HepG2 (cell line): ENCODE results near the gene BARX2. TPM values are rescaled to one million over a fixed set of nuclear protein-coding genes. Genes with fewer than 3 reads are reported as not detected.

Experiments used
- ATAC-seq: fragments of 200-7000 bp; cut with Tn5 transposase; 3 replicates; pipeline ENCODE4 v1.9.1; 2020; ENCODE audit warnings: mild to moderate bottlenecking, moderate library complexity
- BruUV-seq: library from RNA; stranded (reverse); fragments of 400-500 nt; replicated peaks from 2 replicates; lab custom pipeline; 2021; lab: Mats Ljungman, UMichigan
- CTCF ChIA-PET: fragments of 300-600 bp; formaldehyde crosslinking; extraction: SDS; loops from one replicate; lab custom pipeline; 2021; ENCODE audit warnings: low total read pairs, inconsistent platforms, low intra/inter-chr PET ratio; lab: Yijun Ruan, JAX
- POLR2A ChIA-PET: fragments of 350-600 bp; sonication (Branson Sonifier 250); formaldehyde crosslinking; loops from one replicate; lab custom pipeline; 2020; ENCODE audit warnings: antibody characterized with exemption, inconsistent platforms; lab: Yijun Ruan, JAX
- DNase-seq: peaks from one replicate; pipeline ENCODE4 v3.0.0-alpha.2; 2015; ENCODE audit warnings: low spot score
- FAIRE-seq: peaks from 3 replicates; lab custom pipeline; 2011; peaks lifted over from hg19 to GRCh38; lab: Jason Lieb, UNC
- H2AFZ ChIP-seq: one replicate; pipeline ENCODE4 v1.6.1; 2011; ENCODE audit warnings: low read length, inconsistent platforms
- H3K27ac ChIP-seq: fragments of 300-600 bp; 3 replicates; pipeline ENCODE4 v1.8.0; 2011; ENCODE audit warnings: mixed run types, mild to moderate bottlenecking, mixed read lengths, low read length, inconsistent platforms; ENCODE audit not compliant: insufficient read depth; ENCODE audit errors: extremely low read length
- H3K27me3 ChIP-seq, 2 experiments: fragments of 200-600 bp in 1 of 2; 2 replicates in 1 of 2; 3 replicates in 1 of 2; pipeline versions ENCODE4 v1.6.0 to v1.8.0; 2011; ENCODE audit warnings: low read length in 2 of 2, mild to moderate bottlenecking in 2 of 2, moderate library complexity in 2 of 2, inconsistent platforms in 1 of 2; ENCODE audit not compliant: insufficient read depth in 2 of 2, control insufficient read depth in 1 of 2
- H3K36me3 ChIP-seq, 2 experiments: fragments of 200-600 bp in 1 of 2; replicated peaks in 1 of 2; 2 replicates in 1 of 2; 3 replicates in 1 of 2; pipeline versions ENCODE4 v1.5.1 to v1.8.0; 2011; ENCODE audit warnings: low read length in 2 of 2, inconsistent platforms in 1 of 2; ENCODE audit not compliant: insufficient read depth in 2 of 2, control insufficient read depth in 1 of 2
- H3K4me1 ChIP-seq: 2 replicates; pipeline ENCODE4 v1.5.1; 2012; ENCODE audit warnings: low read length, inconsistent platforms; ENCODE audit not compliant: insufficient read depth
- H3K4me2 ChIP-seq: 2 replicates; pipeline ENCODE4 v1.6.0; 2011; ENCODE audit warnings: low read depth, low read length, inconsistent platforms
- H3K4me3 ChIP-seq, 3 experiments: fragments of 200-600 bp in 1 of 3; sonication (generic), shearing (Covaris generic) in 1 of 3; replicated peaks in 1 of 3; 2 replicates each; pipeline ENCODE4 v1.5.1; 2011 to 2016; ENCODE audit warnings: low read length in 3 of 3, inconsistent platforms in 2 of 3, low read depth in 2 of 3, mild to moderate bottlenecking in 2 of 3, control low read depth in 1 of 3, mixed read lengths in 1 of 3; ENCODE audit not compliant: insufficient read depth in 1 of 3
- H3K79me2 ChIP-seq: one replicate; pipeline ENCODE4 v1.6.1; 2011; ENCODE audit warnings: low read length, inconsistent platforms; ENCODE audit not compliant: insufficient read depth
- H3K9ac ChIP-seq: 2 replicates; pipeline ENCODE4 v1.6.0; 2011; ENCODE audit warnings: mild to moderate bottlenecking, low read depth, low read length, inconsistent platforms; ENCODE audit not compliant: insufficient read depth
- H3K9me3 ChIP-seq: 2 replicates; pipeline ENCODE4 v1.5.1; 2012; ENCODE audit warnings: mild to moderate bottlenecking, low read length
- H4K20me1 ChIP-seq: 2 replicates; pipeline ENCODE4 v1.6.0; 2011; ENCODE audit warnings: inconsistent platforms, mild to moderate bottlenecking, low read length, moderate library complexity; ENCODE audit not compliant: insufficient read depth
- DNMT1 ChIP-seq: sonication (generic); formaldehyde crosslinking; IDR thresholded peaks from 2 replicates; pipeline ENCODE4 v1.5.1; 2020; ENCODE audit warnings: mild to moderate bottlenecking, missing genetic modification reagents
- HOMEZ ChIP-seq: IDR thresholded peaks from 2 replicates; pipeline ENCODE4 v1.6.1; 2016; ENCODE audit warnings: low read depth
- KLF6 ChIP-seq: IDR thresholded peaks from 2 replicates; pipeline ENCODE4 v1.8.0; 2016; ENCODE audit warnings: missing biosample characterization, missing genetic modification reagents
- MEIS1 ChIP-seq: sonication (generic); formaldehyde crosslinking; IDR thresholded peaks from 2 replicates; pipeline ENCODE4 v1.9.0; 2021; ENCODE audit warnings: mild to moderate bottlenecking, missing genetic modification reagents, moderate library complexity, borderline replicate concordance
- NFE2L1 ChIP-seq: sonication (generic); formaldehyde crosslinking; IDR thresholded peaks from 2 replicates; pipeline ENCODE4 v1.4.0; 2020; ENCODE audit warnings: missing genetic modification reagents, mild to moderate bottlenecking, borderline replicate concordance
- ZFP37 ChIP-seq: sonication (generic); formaldehyde crosslinking; IDR thresholded peaks from 2 replicates; pipeline ENCODE4 v1.4.0; 2020; ENCODE audit warnings: missing genetic modification reagents, borderline replicate concordance
- ZNF607 ChIP-seq: sonication (generic); formaldehyde crosslinking; IDR thresholded peaks from 2 replicates; pipeline ENCODE4 v1.5.1; 2020; ENCODE audit warnings: missing genetic modification reagents, mild to moderate bottlenecking, borderline replicate concordance
- ZNF720 ChIP-seq: sonication (generic); formaldehyde crosslinking; IDR thresholded peaks from 2 replicates; pipeline ENCODE4 v1.4.0; 2020; ENCODE audit warnings: missing genetic modification reagents
- ZNF773 ChIP-seq: sonication (generic); formaldehyde crosslinking; IDR thresholded peaks from 2 replicates; pipeline ENCODE4 v1.4.0; 2020; ENCODE audit warnings: missing genetic modification reagents, borderline replicate concordance
- ZSCAN31 ChIP-seq: sonication (generic); formaldehyde crosslinking; IDR thresholded peaks from 2 replicates; pipeline ENCODE4 v1.5.0; 2020; ENCODE audit warnings: low read depth, mild to moderate bottlenecking, missing genetic modification reagents
- WGBS: methylation state at CpG from one replicate; pipeline ENCODE4 v1.1.6; 2017; ENCODE audit warnings: low lambda C conversion rate; 5-methylcytosine and 5-hydroxymethylcytosine counted together
- in situ Hi-C: cut with HindIII; loops from 2 replicates; pipeline ENCODE4 v1.10.0; 2017; ENCODE audit warnings: low pct_unique_long_range_greater_than_20kb; ENCODE audit not compliant: extremely low pct_ligation_motif_present
- intact Hi-C: fragments of 100-400 bp; cut with micrococcal nuclease; formaldehyde crosslinking; loops from one replicate; pipeline ENCODE4 v1.10.0; 2022; ENCODE audit not compliant: unreplicated experiment
- polyA plus RNA-seq, 8 experiments: library from polyadenylated mRNA; depleted of rRNA in 3 of 8; stranded (reverse) in 7 of 8; unstranded in 1 of 8; fragments of >200 nt; fragmentation: Illumina TruSeq in 4 of 8; extraction: Trizol in 4 of 8; gene quantifications; 2 replicates each; pipeline versions ENCODE4 v1.2.1 to v1.2.3, GENCODE V29; 2011 to 2016; ENCODE audit warnings: low read depth in 4 of 8, missing spikeins in 1 of 8, mixed read lengths in 1 of 8; ENCODE audit not compliant: insufficient read depth in 1 of 8
- total RNA-seq, 5 experiments: library from RNA; depleted of rRNA; stranded (reverse); fragments of >200 nt; fragmentation: Illumina TruSeq; extraction: Trizol; gene quantifications; 2 replicates each; pipeline ENCODE4 v1.2.3, GENCODE V29; 2016; ENCODE audit warnings: low read depth in 1 of 5
- TF ChIP-seq, protein P1 (sequence below), 2 experiments: sonication (generic) in 1 of 2; formaldehyde crosslinking in 1 of 2; IDR thresholded peaks; 2 replicates each; pipeline versions ENCODE4 v1.6.1 to v1.9.0; 2014 to 2022; ENCODE audit warnings: antibody characterized with exemption in 1 of 2, borderline replicate concordance in 1 of 2, inconsistent platforms in 1 of 2, low read depth in 1 of 2, missing genetic modification reagents in 1 of 2
- TF ChIP-seq, protein P2 (sequence below): sonication (generic); formaldehyde crosslinking; IDR thresholded peaks from 2 replicates; pipeline ENCODE4 v1.4.0; 2020; ENCODE audit warnings: missing genetic modification reagents, borderline replicate concordance

Gene BARX2
- total and polyA plus RNA-seq, 2 of the 13 experiments (the other 11 are each of a cell fraction or from before 2014, with no cell fraction given): not detected

DNA sequence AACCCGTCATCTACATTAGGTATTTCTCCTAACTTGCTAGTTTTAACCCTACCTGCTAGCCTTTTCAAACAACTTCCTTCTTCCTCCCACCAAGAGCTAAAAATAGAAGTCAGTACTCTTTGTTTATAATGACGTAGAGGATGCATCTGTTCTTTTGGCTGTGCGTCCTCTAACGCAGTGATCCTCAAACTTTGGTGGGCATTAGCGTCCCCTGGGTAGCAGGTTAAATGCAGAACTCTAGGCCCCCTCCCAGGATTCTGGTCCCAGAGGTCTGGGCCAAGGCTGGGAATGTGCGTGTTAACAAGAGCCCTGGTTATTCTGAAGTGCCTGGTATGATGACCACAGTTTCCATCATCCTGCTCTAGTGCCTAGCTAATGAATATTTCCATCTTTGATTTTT lies 67.6 kb downstream of the BARX2 start:
- FAIRE-seq: no peak
- H3K79me2 ChIP-seq: no peaks in the 10 kb centered on the region
- no peak for ATAC-seq
- in situ Hi-C loops: no loop called here
- no peaks in the 10 kb centered on the region for H3K36me3 ChIP-seq
- ChIA-PET POLR2A (no interaction called here), CTCF (no interaction called here)
- H3K9me3 ChIP-seq: no peaks in the 10 kb centered on the region
- no peak overlapping the region for H3K4me3 ChIP-seq
- H3K9ac ChIP-seq: no peak overlapping the region
- no TSS peak for BruUV-seq
- no peaks in the 10 kb centered on the region for H4K20me1 ChIP-seq
- no peak for DNase-seq
- H3K4me1 ChIP-seq: no peaks in the 10 kb centered on the region
- no peak overlapping the region for H3K27ac ChIP-seq
- WGBS: 31% methylated on average over 6 of the region's 6 CpGs
- H3K27me3 ChIP-seq: peaks cover 2 to 3% of the 10 kb centered on the region in 2 experiments; a peak in 3 of 5 replicates
- TF ChIP-seq ZNF773 (CRISPR knock-in tag): no peak
- no peak for TF ChIP-seq ZNF720 (CRISPR knock-in tag)
- TF ChIP-seq, protein P1, sequence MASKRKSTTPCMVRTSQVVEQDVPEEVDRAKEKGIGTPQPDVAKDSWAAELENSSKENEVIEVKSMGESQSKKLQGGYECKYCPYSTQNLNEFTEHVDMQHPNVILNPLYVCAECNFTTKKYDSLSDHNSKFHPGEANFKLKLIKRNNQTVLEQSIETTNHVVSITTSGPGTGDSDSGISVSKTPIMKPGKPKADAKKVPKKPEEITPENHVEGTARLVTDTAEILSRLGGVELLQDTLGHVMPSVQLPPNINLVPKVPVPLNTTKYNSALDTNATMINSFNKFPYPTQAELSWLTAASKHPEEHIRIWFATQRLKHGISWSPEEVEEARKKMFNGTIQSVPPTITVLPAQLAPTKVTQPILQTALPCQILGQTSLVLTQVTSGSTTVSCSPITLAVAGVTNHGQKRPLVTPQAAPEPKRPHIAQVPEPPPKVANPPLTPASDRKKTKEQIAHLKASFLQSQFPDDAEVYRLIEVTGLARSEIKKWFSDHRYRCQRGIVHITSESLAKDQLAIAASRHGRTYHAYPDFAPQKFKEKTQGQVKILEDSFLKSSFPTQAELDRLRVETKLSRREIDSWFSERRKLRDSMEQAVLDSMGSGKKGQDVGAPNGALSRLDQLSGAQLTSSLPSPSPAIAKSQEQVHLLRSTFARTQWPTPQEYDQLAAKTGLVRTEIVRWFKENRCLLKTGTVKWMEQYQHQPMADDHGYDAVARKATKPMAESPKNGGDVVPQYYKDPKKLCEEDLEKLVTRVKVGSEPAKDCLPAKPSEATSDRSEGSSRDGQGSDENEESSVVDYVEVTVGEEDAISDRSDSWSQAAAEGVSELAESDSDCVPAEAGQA (IDR thresholded peaks at IDR 0.05; ENCODE audit: low read depth): no peak
- TF ChIP-seq, protein P1 (CRISPR knock-in tag; IDR thresholded peaks at IDR 0.05; ENCODE audit: borderline replicate concordance): no peak
- no peak for TF ChIP-seq ZFP37 (CRISPR knock-in tag)
- TF ChIP-seq MEIS1 (CRISPR knock-in tag): no peak
- TF ChIP-seq NFE2L1 (CRISPR knock-in tag): no peak
- TF ChIP-seq ZSCAN31: no peak
- TF ChIP-seq DNMT1 (CRISPR knock-in tag): no peak
- TF ChIP-seq ZNF607 (CRISPR knock-in tag): no peak
- no peak for TF ChIP-seq KLF6 (CRISPR knock-in tag)
- TF ChIP-seq, protein P2, sequence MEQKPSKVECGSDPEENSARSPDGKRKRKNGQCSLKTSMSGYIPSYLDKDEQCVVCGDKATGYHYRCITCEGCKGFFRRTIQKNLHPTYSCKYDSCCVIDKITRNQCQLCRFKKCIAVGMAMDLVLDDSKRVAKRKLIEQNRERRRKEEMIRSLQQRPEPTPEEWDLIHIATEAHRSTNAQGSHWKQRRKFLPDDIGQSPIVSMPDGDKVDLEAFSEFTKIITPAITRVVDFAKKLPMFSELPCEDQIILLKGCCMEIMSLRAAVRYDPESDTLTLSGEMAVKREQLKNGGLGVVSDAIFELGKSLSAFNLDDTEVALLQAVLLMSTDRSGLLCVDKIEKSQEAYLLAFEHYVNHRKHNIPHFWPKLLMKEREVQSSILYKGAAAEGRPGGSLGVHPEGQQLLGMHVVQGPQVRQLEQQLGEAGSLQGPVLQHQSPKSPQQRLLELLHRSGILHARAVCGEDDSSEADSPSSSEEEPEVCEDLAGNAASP (CRISPR knock-in tag): no peak
- TF ChIP-seq HOMEZ (CRISPR knock-in tag): no peak
- no peak overlapping the region for H2AFZ ChIP-seq
- no peak overlapping the region for H3K4me2 ChIP-seq
- intact Hi-C loops: no loop called here
